Limb (tissue), 2 donors: ENCODE data around the gene PKD1L1.
"Not testable (repeated sequence)": the region's sequence is repeated elsewhere in the genome, so short reads cannot be mapped to it uniquely, and the experiment has no call there.

ENCODE experiments used
- DNase-seq, 2 donors: peaks; one replicate each; pipeline ENCODE4 v3.0.0-alpha.2; 2016; ENCODE audit errors: extremely low spot score in 2 of 2

PKD1L1 gene

GRCh38 chr7:47795126-47795525, 153.1 kb downstream of the PKD1L1 start:
- not testable (repeated sequence) for DNase-seq

- no peak for DNase-seq
Observed at GRCh38 chr7:47794016-47794415, 154.2 kb downstream of the PKD1L1 start.

- DNase-seq = not testable (repeated sequence)
Observed at GRCh38 chr7:47793186-47793585, 155.1 kb downstream of the PKD1L1 start.

GRCh38 chr7:47792521-47793121, 155.6 kb downstream of the PKD1L1 start:
- no peak for DNase-seq

- DNase-seq = no peak
Observed at GRCh38 chr7:47791682-47792081, 156.6 kb downstream of the PKD1L1 start.

- no peak for DNase-seq
Observed at GRCh38 chr7:47788083-47788482, 160.2 kb downstream of the PKD1L1 start.

- DNase-seq = no peak
Observed at GRCh38 chr7:47787249-47788069, 160.8 kb downstream of the PKD1L1 start.

GRCh38 chr7:47786557-47787248, 161.6 kb downstream of the PKD1L1 start:
- peak; percentile 60 to 68 for DNase-seq

- no peak for DNase-seq
Observed at GRCh38 chr7:47785923-47786556, 162.2 kb downstream of the PKD1L1 start.

- DNase-seq = peak in 1 of 2 donors; percentile 79
Observed at GRCh38 chr7:47783456-47784223, 164.6 kb downstream of the PKD1L1 start.

GRCh38 chr7:47782792-47783191, 165.5 kb downstream of the PKD1L1 start:
- no peak for DNase-seq

GRCh38 chr7:47782022-47782421, 166.2 kb downstream of the PKD1L1 start:
- peak in 1 of 2 donors; percentile 43 for DNase-seq

GRCh38 chr7:47780555-47780954, 167.7 kb downstream of the PKD1L1 start:
- no peak for DNase-seq

GRCh38 chr7:47779341-47779771, 168.9 kb downstream of the PKD1L1 start:
- no peak for DNase-seq

- no peak for DNase-seq
Observed at GRCh38 chr7:47778153-47778661, 170.1 kb downstream of the PKD1L1 start.

- DNase-seq = no peak
Observed at GRCh38 chr7:47777531-47778152, 170.6 kb downstream of the PKD1L1 start.

- no peak for DNase-seq
Observed at GRCh38 chr7:47776335-47776734, 171.9 kb downstream of the PKD1L1 start.

GRCh38 chr7:47775238-47775637, 173.0 kb downstream of the PKD1L1 start:
- DNase-seq = no peak

GRCh38 chr7:47772492-47772891, 175.8 kb downstream of the PKD1L1 start:
- DNase-seq = no peak

- peak in 1 of 2 donors; percentile 42 for DNase-seq
Observed at GRCh38 chr7:47771990-47772360, 176.3 kb downstream of the PKD1L1 start.
